Suppressor macrophage treated with lipopolysaccharide for 4 hours (primary cell): Measurements from ENCODE around the gene LRRC56.
A peak's percentile ranks its signal among the peaks of the same experiment; 100 is the strongest.

ENCODE experiments used
- DNase-seq: peaks from one replicate; pipeline ENCODE4 v3.0.0-alpha.2; 2020

LRRC56 gene

GRCh38 chr11:528166-528814 is 9.0 kb upstream of the LRRC56 start:
- no peak for DNase-seq

- DNase-seq: no peak
Measured at GRCh38 chr11:528815-529727, 8.3 kb upstream of the LRRC56 start.

- DNase-seq: no peak
Measured at GRCh38 chr11:529728-530411, 7.5 kb upstream of the LRRC56 start.

- DNase-seq: no peak
Measured at GRCh38 chr11:530960-531831, 6.1 kb upstream of the LRRC56 start.

GRCh38 chr11:531919-532526 is 5.3 kb upstream of the LRRC56 start:
- DNase-seq: no peak

GRCh38 chr11:532527-532985 is 4.8 kb upstream of the LRRC56 start:
- DNase-seq: no peak

GRCh38 chr11:532986-533585 is 4.2 kb upstream of the LRRC56 start:
- DNase-seq: no peak

GRCh38 chr11:533586-534395 is 3.5 kb upstream of the LRRC56 start:
- no peak for DNase-seq

GRCh38 chr11:534396-535209 is 2.7 kb upstream of the LRRC56 start:
- DNase-seq: peak; percentile 27

GRCh38 chr11:535210-535518 is 2.2 kb upstream of the LRRC56 start:
- DNase-seq: no peak

GRCh38 chr11:535519-536454 is 1.5 kb upstream of the LRRC56 start, which contains the start of gene HRAS:
TSS of gene HRAS (minus strand) at chr11:535576.
- DNase-seq: peak; percentile 98

GRCh38 chr11:537622-538430 is 499 bp downstream of the LRRC56 start:
- no peak for DNase-seq

- DNase-seq: no peak
Measured at GRCh38 chr11:538431-539051, 1.2 kb downstream of the LRRC56 start.

GRCh38 chr11:539971-540481 is 2.7 kb downstream of the LRRC56 start:
- DNase-seq: no peak

- DNase-seq: no peak
Measured at GRCh38 chr11:540583-541432, 3.5 kb downstream of the LRRC56 start.

- no peak for DNase-seq
Measured at GRCh38 chr11:541433-541885, 4.1 kb downstream of the LRRC56 start.
